SU-DHL-6 (cell line): ENCODE results near the gene CBFA2T3.

Source experiments
- H2AFZ ChIP-seq: fragments of 200-600 bp; sonication (generic); 2 replicates; pipeline ENCODE4 v1.6.1; 2014; ENCODE audit warnings: low read depth, mild to moderate bottlenecking, moderate library complexity, mixed read lengths, antibody characterized with exemption, low read length; ENCODE audit not compliant: severe bottlenecking
- H3F3A ChIP-seq: fragments of 200-600 bp; shearing (Covaris generic); 2 replicates; pipeline ENCODE4 v1.6.0; 2016; ENCODE audit warnings: antibody characterized with exemption, mild to moderate bottlenecking; ENCODE audit not compliant: insufficient read depth
- H3K27ac ChIP-seq: fragments of 200-600 bp; sonication (generic); 2 replicates; pipeline ENCODE4 v1.5.1; 2016; ENCODE audit warnings: low read depth, mild to moderate bottlenecking, low read length, moderate library complexity, mixed read lengths
- H3K27me3 ChIP-seq: fragments of 200-600 bp; sonication (generic), shearing (Covaris generic); 2 replicates; pipeline ENCODE4 v1.6.0; 2014; ENCODE audit warnings: mild to moderate bottlenecking, low read length
- H3K36me3 ChIP-seq: fragments of 200-600 bp; sonication (generic); 2 replicates; pipeline ENCODE4 v1.6.1; 2014; ENCODE audit warnings: mild to moderate bottlenecking, low read length, mixed read lengths
- H3K4me2 ChIP-seq: fragments of 300-600, 200-600 bp; shearing (Covaris generic), sonication (generic); 2 replicates; pipeline ENCODE4 v1.6.0; 2014; ENCODE audit warnings: low read length, low read depth, mild to moderate bottlenecking; ENCODE audit not compliant: poor library complexity, severe bottlenecking
- H3K4me3 ChIP-seq: fragments of 200-600 bp; sonication (generic); 2 replicates; pipeline ENCODE4 v1.5.1; 2014; ENCODE audit warnings: antibody characterized with exemption, low read length, mild to moderate bottlenecking, mixed read lengths; ENCODE audit not compliant: insufficient read depth, poor library complexity, severe bottlenecking
- H3K79me2 ChIP-seq: fragments of 200-600 bp; sonication (generic); 2 replicates; pipeline ENCODE4 v1.6.1; 2014; ENCODE audit warnings: mild to moderate bottlenecking, low read length, moderate library complexity; ENCODE audit not compliant: insufficient read depth
- H3K9ac ChIP-seq: fragments of 200-600 bp; sonication (generic); 2 replicates; pipeline ENCODE4 v1.7.0; 2014; ENCODE audit warnings: mild to moderate bottlenecking, low read length
- H3K9me2 ChIP-seq: fragments of 200-600 bp; sonication (generic); replicated peaks from 2 replicates; pipeline ENCODE4 v1.6.1; 2014; ENCODE audit warnings: low read length; ENCODE audit not compliant: insufficient read depth
- H3K9me3 ChIP-seq: fragments of 200-600 bp; sonication (generic); 2 replicates; pipeline ENCODE4 v1.6.1; 2014; ENCODE audit warnings: low read length, mixed read lengths; ENCODE audit not compliant: insufficient read depth
- H4K20me1 ChIP-seq: fragments of 200-600 bp; sonication (generic); 2 replicates; pipeline ENCODE4 v1.6.1; 2014; ENCODE audit warnings: low read depth, mild to moderate bottlenecking, antibody characterized with exemption, low read length, moderate library complexity, mixed read lengths
- EZH2phosphoT487 ChIP-seq: fragments of 200-600 bp; sonication (generic), shearing (Covaris generic); conservative IDR thresholded peaks from 2 replicates; pipeline ENCODE4 v1.6.1; 2018; ENCODE audit warnings: mild to moderate bottlenecking, antibody characterized with exemption, low read length, moderate library complexity, mixed read lengths
- TF ChIP-seq, protein P1 (sequence below): fragments of 200-600 bp; sonication (generic); IDR thresholded peaks from one replicate; pipeline ENCODE4 v1.5.1; 2017; ENCODE audit warnings: antibody characterized with exemption, mild to moderate bottlenecking, low read length, moderate library complexity; ENCODE audit not compliant: insufficient read depth, poor library complexity, severe bottlenecking

CBFA2T3 gene

DNA sequence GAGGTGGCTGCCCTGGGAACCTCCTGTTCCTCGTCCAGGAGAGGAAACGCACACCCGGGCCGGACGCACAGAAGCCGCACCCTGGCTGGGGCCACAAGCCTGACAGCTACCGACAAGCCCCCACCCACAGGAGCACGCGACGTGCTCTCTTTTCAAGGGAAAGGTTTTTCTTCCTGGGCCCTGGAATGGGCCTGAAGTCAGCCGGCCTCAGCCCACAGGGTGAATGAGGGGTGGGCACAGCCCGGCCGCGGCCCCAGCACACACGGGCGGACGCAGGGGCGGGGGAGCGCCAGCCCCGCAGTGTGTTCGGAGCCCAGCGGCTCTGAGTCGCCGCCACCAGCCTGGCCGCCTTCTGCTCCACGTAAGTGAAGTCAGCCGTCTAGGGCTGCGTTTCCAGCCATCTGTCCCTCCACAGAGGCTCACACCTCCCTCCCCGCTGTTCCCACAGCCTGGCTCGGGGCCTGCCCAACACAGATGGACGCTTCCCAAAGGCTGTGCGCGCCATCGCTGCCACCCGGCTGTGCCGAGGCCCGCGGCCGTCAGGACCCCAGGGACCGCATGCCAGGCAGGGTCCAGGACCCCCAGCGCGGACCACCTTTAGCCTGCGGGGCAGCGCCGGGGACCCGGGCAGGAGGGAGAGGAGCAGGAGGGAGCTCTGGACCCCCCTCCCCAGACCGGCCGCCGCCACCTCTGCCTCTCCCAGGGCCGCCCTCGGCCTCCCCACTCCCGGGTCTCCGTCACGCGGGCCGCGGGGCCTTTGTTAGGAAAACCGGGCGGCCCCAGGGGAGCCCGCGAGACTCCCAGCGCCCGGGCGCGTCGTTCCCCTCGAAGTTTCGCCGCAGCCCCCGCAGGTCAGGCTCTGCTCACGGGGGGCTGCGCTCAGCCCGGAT is 36.8 kb downstream of the CBFA2T3 start:
- H3K9ac ChIP-seq = peak overlapping the region; percentile 96
- peak overlapping the region; percentile 87 for H3K4me3 ChIP-seq
- no peaks in the 10 kb centered on the region for H3K9me2 ChIP-seq
- H3F3A ChIP-seq = peaks cover 20% of the 10 kb centered on the region
- H2AFZ ChIP-seq = no peak overlapping the region
- TF ChIP-seq EZH2phosphoT487 = no peak
- TF ChIP-seq, protein P1, sequence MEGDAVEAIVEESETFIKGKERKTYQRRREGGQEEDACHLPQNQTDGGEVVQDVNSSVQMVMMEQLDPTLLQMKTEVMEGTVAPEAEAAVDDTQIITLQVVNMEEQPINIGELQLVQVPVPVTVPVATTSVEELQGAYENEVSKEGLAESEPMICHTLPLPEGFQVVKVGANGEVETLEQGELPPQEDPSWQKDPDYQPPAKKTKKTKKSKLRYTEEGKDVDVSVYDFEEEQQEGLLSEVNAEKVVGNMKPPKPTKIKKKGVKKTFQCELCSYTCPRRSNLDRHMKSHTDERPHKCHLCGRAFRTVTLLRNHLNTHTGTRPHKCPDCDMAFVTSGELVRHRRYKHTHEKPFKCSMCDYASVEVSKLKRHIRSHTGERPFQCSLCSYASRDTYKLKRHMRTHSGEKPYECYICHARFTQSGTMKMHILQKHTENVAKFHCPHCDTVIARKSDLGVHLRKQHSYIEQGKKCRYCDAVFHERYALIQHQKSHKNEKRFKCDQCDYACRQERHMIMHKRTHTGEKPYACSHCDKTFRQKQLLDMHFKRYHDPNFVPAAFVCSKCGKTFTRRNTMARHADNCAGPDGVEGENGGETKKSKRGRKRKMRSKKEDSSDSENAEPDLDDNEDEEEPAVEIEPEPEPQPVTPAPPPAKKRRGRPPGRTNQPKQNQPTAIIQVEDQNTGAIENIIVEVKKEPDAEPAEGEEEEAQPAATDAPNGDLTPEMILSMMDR = no peak
- H4K20me1 ChIP-seq = peaks cover 4% of the 10 kb centered on the region; the same call in 1 of the 2 replicates
- H3K4me2 ChIP-seq = peak overlapping the region; percentile 67
- peak overlapping the region; percentile 81 for H3K27ac ChIP-seq
- H3K79me2 ChIP-seq = peaks cover 57% of the 10 kb centered on the region
- H3K27me3 ChIP-seq = no peaks in the 10 kb centered on the region
- H3K36me3 ChIP-seq = no peaks in the 10 kb centered on the region; the same call in 1 of the 2 replicates
- H3K9me3 ChIP-seq = no peaks in the 10 kb centered on the region

DNA sequence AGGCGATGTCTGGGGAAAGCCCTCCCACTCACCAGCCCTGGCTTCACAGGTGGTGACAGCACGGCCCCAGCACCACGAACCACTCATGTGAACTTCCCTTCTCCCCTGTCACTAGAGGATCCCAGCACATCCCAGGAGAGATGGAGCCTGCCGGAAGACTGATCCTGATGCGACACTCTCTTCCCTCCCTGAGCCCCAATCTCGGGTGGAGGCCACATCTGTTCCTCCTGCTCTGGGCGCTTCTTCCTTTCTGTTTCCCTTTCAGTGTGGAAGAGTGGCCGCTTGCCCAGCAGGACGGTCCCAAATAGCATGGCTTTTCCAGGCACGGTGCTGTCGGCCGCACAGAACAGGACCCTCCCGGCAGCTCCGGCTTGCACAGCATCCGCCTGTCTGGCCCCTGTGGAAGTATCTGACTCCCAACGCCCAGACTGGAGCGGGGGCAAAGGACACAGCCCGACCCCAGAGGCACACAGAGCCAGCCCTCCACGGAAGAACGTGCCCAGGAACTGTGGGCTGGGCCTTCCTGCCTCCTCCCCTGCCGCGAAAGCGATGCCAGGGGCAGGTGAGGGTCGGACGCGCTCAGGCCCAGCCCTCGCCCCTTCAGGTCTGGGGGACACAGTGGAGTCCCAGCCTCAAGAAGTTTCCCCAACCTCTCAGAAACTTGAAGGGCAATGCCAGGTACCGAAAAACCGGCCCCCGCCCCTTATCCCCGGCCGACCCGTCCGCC is 37.6 kb downstream of the CBFA2T3 start:
- Histone ChIP-seq H3K27me3 (no peaks in the 10 kb centered on the region), H3F3A (peaks cover 13% of the 10 kb centered on the region; the same call in 1 of the 2 replicates), H3K9me2 (no peaks in the 10 kb centered on the region), H3K27ac (peak overlapping the region; percentile 81), H3K4me2 (peak overlapping the region; percentile 67), H4K20me1 (peaks cover 4% of the 10 kb centered on the region; the same call in 1 of the 2 replicates), H3K36me3 (no peaks in the 10 kb centered on the region; the same call in 1 of the 2 replicates), H3K9ac (peak overlapping the region; percentile 96), H3K79me2 (peaks cover 65% of the 10 kb centered on the region), H3K9me3 (no peaks in the 10 kb centered on the region), H3K4me3 (peak overlapping the region; percentile 87), H2AFZ (no peak overlapping the region)
- TF ChIP-seq, protein P1 = no peak
- no peak for TF ChIP-seq EZH2phosphoT487

DNA sequence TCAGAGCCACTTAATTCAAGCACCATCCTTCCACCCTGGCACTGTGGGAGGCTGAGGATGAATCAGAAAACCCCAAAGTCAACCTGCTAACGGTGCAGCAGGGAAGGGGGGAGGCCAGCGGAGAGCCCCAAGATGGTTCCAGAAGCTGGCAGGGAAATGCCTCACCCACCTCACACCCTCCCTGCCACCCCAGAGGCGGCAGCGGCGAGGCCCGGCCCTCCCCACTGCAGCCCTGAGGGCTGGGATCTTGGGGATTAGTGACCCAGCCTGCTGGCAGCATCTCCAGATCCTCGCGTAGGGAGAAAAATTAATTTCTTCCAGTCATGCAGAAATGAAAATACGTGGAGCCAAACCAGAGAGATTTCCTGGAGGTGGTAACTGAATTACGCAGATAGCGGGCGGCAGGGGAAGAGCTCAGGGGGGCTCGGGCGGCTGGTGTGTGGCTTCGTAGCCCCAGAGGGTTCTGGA is 38.2 kb downstream of the CBFA2T3 start:
- Histone ChIP-seq H3K36me3 (no peaks in the 10 kb centered on the region; the same call in 1 of the 2 replicates), H3K9me2 (no peaks in the 10 kb centered on the region), H3K9me3 (no peaks in the 10 kb centered on the region), H3K4me3 (peak overlapping the region; percentile 87), H4K20me1 (peaks cover 4% of the 10 kb centered on the region; the same call in 1 of the 2 replicates), H2AFZ (no peak overlapping the region), H3K4me2 (peak overlapping the region; percentile 67), H3K27me3 (no peaks in the 10 kb centered on the region), H3K9ac (peak overlapping the region; percentile 96), H3K27ac (peak overlapping the region; percentile 81), H3F3A (peaks cover 13% of the 10 kb centered on the region; the same call in 1 of the 2 replicates), H3K79me2 (peaks cover 71% of the 10 kb centered on the region)
- TF ChIP-seq, protein P1 = no peak
- TF ChIP-seq EZH2phosphoT487 = no peak
